Measurements from ENCODE around the gene C6orf47. TPM values are rescaled to one million over a fixed set of nuclear protein-coding genes. Genes with fewer than 3 reads are reported as not detected.

Gene C6orf47
- total RNA-seq, 1 experiment from 2014 or later, result 17.8 TPM

- peak overlapping the region; percentile 83 for H2AFZ ChIP-seq
- peaks cover 14% of the 10 kb centered on the region for H3F3A ChIP-seq (ENCODE audit: insufficient read depth, low read depth)
- H3K9me3 ChIP-seq (ENCODE audit: insufficient read depth, low read depth), result no peaks in the 10 kb centered on the region
- TF ChIP-seq EZH2 (IDR thresholded peaks at IDR 0.05; ENCODE audit: low read depth), result no peak
- TF ChIP-seq CTCF (conservative IDR thresholded peaks at IDR 0.05), result no peak; the same call in 1 of the 2 replicates
- DNase-seq, result peak in 1 of 2 experiments; percentile 86
- H4K20me1 ChIP-seq (ENCODE audit: insufficient read depth), result peaks cover 20% of the 10 kb centered on the region
- H3K27ac ChIP-seq, result peak overlapping the region; percentile 92
- H3K4me1 ChIP-seq (replicated peaks; ENCODE audit: insufficient read depth), result peaks cover 14% of the 10 kb centered on the region
- TSS peak; percentile 87 for BruUV-seq (replicated peaks)
- peaks cover 44% of the 10 kb centered on the region for H3K79me2 ChIP-seq (ENCODE audit: low read depth)
- peaks cover 8% of the 10 kb centered on the region; the same call in 1 of the 2 replicates for H3K36me3 ChIP-seq (ENCODE audit: low read depth)
- ChIA-PET POLR2A (ENCODE audit: unreplicated experiment) (interaction anchor here (0.5 to 0.7 kb wide), 5 partner anchors 7 to 1208 kb away, joined by 4 to 26 read pairs (median 6); partner anchors contain the start of genes C6orf47, LSM2 and NFKBIL1), CTCF (interaction anchor here (0.6 to 0.7 kb wide), 2 partner anchors 19 to 227 kb away, joined by 3 to 17 read pairs; no protein-coding TSS in a partner anchor)
- intact Hi-C loops (cut with micrococcal nuclease; ENCODE audit: unreplicated experiment), result loop anchor here (1.0 to 2.0 kb wide), 3 partner anchors 7 to 50 kb away; partner anchors contain the start of genes ABHD16A, C6orf47 and PRRC2A
- no peaks in the 10 kb centered on the region for H3K9me2 ChIP-seq (ENCODE audit: insufficient read depth)
- H3K4me2 ChIP-seq, result peak overlapping the region; percentile 81
- no peaks in the 10 kb centered on the region for H3K27me3 ChIP-seq (ENCODE audit: insufficient read depth, low read depth)
- H3K4me3 ChIP-seq, result peak overlapping the region; percentile 79
These were observed 7.5 kb downstream of the C6orf47 start for GRCh38 chr6:31652925-31653724.

GRCh38 chr6:31651602-31652191 is 8.9 kb downstream of the C6orf47 start:
- ChIA-PET CTCF (no interaction called here), POLR2A (ENCODE audit: unreplicated experiment) (interaction anchor here (0.5 to 0.7 kb wide), 7 partner anchors 9 to 220 kb away, joined by 3 to 8 read pairs (median 4); partner anchors contain the start of genes C6orf47 and GPANK1)
- Histone ChIP-seq H3K79me2 (ENCODE audit: low read depth) (peaks cover 34% of the 10 kb centered on the region), H3K27ac (peak overlapping the region; percentile 92), H3K4me3 (peak overlapping the region; percentile 79), H3K9me3 (ENCODE audit: insufficient read depth, low read depth) (no peaks in the 10 kb centered on the region), H3K36me3 (ENCODE audit: low read depth) (peaks cover 6% of the 10 kb centered on the region; the same call in 1 of the 2 replicates), H3K27me3 (ENCODE audit: insufficient read depth, low read depth) (no peaks in the 10 kb centered on the region), H4K20me1 (ENCODE audit: insufficient read depth) (peaks cover 20% of the 10 kb centered on the region), H3K4me1 (replicated peaks; ENCODE audit: insufficient read depth) (peaks cover 14% of the 10 kb centered on the region), H3K4me2 (peak overlapping the region; percentile 81), H3K9me2 (ENCODE audit: insufficient read depth) (no peaks in the 10 kb centered on the region), H2AFZ (peak overlapping the region; percentile 83), H3F3A (ENCODE audit: insufficient read depth, low read depth) (peaks cover 14% of the 10 kb centered on the region)
- no peak for TF ChIP-seq EZH2 (IDR thresholded peaks at IDR 0.05; ENCODE audit: low read depth)
- no peak for TF ChIP-seq CTCF (conservative IDR thresholded peaks at IDR 0.05)
- no TSS peak for BruUV-seq (replicated peaks)
- intact Hi-C loops (cut with micrococcal nuclease; ENCODE audit: unreplicated experiment), result loop anchor here (1.0 to 2.0 kb wide), 3 partner anchors 9 to 51 kb away; partner anchors contain the start of genes ABHD16A, C6orf47 and PRRC2A
- peak in 1 of 2 experiments; percentile 71 for DNase-seq

GRCh38 chr6:31645325-31645724 is 15.3 kb downstream of the C6orf47 start:
- Histone ChIP-seq H3K4me3 (no peak overlapping the region), H4K20me1 (ENCODE audit: insufficient read depth) (peaks cover 5% of the 10 kb centered on the region), H3F3A (ENCODE audit: insufficient read depth, low read depth) (peaks cover 7% of the 10 kb centered on the region; the same call in 1 of the 2 replicates), H2AFZ (no peak overlapping the region), H3K9me2 (ENCODE audit: insufficient read depth) (no peaks in the 10 kb centered on the region), H3K79me2 (ENCODE audit: low read depth) (peaks cover 18% of the 10 kb centered on the region), H3K4me2 (no peak overlapping the region), H3K4me1 (replicated peaks; ENCODE audit: insufficient read depth) (no peaks in the 10 kb centered on the region), H3K27ac (no peak overlapping the region), H3K27me3 (ENCODE audit: insufficient read depth, low read depth) (no peaks in the 10 kb centered on the region), H3K36me3 (ENCODE audit: low read depth) (peaks cover 24% of the 10 kb centered on the region), H3K9me3 (ENCODE audit: insufficient read depth, low read depth) (no peaks in the 10 kb centered on the region)
- POLR2A ChIA-PET (ENCODE audit: unreplicated experiment), result interaction anchor here (0.6 kb wide), 1 partner anchor 253 kb away, joined by 4 read pairs; no protein-coding TSS in a partner anchor
- DNase-seq, result no peak
- CTCF ChIA-PET, result no interaction called here
- TF ChIP-seq CTCF (conservative IDR thresholded peaks at IDR 0.05) (no peak), EZH2 (IDR thresholded peaks at IDR 0.05; ENCODE audit: low read depth) (no peak)
- intact Hi-C loops (cut with micrococcal nuclease; ENCODE audit: unreplicated experiment), result no loop called here
- no TSS peak for BruUV-seq (replicated peaks)
